GM12875 (cell line): ENCODE measurements around the gene MRPS34.

ENCODE experiments used
- H3K4me3 ChIP-seq: one replicate; pipeline ENCODE4 v1.5.1; 2011; ENCODE audit warnings: low read depth, low read length, control low read depth
- TF ChIP-seq, protein P1 (sequence below): IDR thresholded peaks from 2 replicates; pipeline ENCODE4 v1.5.1; 2011; ENCODE audit warnings: low read depth, mild to moderate bottlenecking, control low read depth, inconsistent platforms, low read length, moderate library complexity, borderline replicate concordance; ENCODE audit not compliant: insufficient read depth

The MRPS34 gene

DNA sequence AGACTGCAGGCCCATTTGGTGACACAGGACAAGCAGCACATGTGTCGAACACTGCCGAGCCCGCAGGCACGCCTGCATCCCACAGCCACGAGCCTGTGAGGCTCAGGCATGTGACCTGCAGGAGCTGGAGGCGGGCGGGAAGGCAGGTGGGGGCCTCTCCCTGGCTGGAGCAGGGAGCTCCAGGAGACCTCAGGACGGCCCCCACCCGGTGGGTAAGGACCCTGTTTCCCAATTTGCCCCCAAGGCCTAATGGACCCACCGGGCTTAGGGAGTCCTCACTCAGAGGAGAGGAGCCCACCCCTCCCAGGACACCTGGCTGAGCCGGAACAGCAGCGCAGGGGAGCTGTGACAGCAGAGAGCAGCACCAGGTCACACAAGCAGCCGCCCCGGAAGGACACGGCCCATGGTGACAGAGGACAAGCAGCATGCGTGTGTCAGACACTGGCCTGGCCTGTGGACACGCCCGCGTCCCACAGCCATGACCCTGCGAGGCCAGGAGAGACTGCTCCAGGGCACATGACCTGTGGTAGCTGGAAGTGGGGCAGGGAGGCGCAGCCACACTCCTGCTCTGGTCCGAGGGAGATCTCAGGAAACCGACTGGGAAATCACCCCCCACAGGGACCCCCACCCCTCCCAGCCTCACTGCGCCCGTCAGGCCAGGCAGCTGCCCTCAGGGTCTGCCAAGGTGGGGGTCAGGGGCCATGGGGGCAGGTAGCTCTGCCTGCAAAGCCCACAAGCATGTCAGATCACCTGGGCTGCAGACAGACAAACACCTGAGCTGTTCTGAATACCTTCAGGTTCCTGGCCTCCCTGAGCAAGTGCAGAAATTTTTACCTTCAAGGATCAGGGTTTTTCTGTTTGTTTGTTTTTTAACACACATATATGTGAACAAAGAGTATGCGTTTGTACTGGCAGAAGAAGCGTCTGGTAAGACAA lies 7.1 kb upstream of the MRPS34 start:
- no peak overlapping the region for H3K4me3 ChIP-seq
- TF ChIP-seq, protein P1, sequence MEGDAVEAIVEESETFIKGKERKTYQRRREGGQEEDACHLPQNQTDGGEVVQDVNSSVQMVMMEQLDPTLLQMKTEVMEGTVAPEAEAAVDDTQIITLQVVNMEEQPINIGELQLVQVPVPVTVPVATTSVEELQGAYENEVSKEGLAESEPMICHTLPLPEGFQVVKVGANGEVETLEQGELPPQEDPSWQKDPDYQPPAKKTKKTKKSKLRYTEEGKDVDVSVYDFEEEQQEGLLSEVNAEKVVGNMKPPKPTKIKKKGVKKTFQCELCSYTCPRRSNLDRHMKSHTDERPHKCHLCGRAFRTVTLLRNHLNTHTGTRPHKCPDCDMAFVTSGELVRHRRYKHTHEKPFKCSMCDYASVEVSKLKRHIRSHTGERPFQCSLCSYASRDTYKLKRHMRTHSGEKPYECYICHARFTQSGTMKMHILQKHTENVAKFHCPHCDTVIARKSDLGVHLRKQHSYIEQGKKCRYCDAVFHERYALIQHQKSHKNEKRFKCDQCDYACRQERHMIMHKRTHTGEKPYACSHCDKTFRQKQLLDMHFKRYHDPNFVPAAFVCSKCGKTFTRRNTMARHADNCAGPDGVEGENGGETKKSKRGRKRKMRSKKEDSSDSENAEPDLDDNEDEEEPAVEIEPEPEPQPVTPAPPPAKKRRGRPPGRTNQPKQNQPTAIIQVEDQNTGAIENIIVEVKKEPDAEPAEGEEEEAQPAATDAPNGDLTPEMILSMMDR = no peak

DNA sequence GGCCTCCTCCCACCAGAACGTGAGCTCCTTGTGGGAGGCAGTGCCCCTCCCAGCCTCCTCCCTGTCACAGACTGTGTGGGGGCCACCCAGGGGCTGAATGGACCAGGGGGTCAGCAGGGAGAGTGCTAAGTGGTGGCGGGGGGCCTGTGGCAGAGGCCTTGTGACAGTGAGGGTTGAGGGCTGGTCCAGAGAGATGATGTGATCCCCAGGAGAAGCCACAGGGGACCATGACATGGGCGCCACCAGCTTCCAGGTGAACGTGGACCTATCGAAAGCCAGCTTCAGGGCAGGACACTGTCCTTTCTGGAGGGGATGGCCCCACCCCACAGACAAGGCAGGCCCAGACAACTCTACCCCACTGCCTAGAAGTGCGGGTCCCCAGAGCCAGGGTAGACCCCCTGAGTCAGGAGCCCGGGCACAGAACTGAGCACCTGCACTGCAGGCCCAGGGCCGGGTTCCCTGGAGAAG lies 6.3 kb upstream of the MRPS34 start:
- TF ChIP-seq, protein P1 = no peak
- H3K4me3 ChIP-seq = no peak overlapping the region

DNA sequence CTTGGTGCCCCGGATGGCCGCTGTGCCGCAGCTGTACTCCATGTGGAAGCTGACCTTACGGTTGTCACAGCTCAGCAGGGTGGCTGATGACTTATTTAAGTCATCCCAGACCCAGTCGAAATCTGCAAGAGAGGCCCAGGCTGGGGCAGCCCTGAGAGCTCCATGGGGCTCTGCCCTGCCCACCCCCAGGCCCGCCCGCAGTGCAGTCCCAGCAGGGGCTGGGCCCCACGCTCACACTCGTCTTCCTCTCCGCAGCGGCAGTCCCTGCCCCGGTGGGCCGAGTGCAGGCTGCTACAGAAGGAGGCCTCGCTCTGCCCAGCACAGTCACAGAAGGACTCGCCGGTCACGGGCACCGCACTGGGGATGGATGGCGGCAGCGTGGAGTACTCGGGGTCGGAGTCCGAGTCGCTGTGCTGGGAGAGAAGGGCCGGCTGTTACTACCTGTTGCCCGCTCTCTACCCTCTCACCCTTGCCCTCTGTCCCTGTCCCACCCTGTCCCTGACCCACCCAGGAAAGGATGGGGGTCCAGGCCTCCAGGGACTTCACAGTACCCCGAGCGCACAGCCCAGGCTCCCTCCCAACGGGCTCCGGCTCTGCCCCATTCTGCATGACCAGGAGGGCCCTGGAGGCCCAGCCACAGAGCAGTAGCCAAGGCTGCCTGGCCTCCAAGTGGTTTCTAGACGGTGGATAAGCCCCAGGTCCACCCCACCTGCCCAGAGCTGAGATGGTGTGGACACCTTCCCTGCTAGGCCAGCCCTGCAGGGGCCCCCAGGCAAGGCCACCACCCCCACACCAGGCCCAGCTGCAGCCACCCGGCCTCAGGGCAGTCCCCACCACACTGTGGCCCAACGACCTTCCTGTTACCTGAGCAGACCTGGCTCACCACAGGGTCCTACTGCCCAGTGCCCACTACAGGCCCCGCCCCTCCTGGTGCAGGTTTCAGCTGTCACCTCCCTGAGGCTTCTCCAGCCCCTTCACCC lies 5.6 kb upstream of the MRPS34 start:
- no peak overlapping the region for H3K4me3 ChIP-seq
- TF ChIP-seq, protein P1 = no peak

DNA sequence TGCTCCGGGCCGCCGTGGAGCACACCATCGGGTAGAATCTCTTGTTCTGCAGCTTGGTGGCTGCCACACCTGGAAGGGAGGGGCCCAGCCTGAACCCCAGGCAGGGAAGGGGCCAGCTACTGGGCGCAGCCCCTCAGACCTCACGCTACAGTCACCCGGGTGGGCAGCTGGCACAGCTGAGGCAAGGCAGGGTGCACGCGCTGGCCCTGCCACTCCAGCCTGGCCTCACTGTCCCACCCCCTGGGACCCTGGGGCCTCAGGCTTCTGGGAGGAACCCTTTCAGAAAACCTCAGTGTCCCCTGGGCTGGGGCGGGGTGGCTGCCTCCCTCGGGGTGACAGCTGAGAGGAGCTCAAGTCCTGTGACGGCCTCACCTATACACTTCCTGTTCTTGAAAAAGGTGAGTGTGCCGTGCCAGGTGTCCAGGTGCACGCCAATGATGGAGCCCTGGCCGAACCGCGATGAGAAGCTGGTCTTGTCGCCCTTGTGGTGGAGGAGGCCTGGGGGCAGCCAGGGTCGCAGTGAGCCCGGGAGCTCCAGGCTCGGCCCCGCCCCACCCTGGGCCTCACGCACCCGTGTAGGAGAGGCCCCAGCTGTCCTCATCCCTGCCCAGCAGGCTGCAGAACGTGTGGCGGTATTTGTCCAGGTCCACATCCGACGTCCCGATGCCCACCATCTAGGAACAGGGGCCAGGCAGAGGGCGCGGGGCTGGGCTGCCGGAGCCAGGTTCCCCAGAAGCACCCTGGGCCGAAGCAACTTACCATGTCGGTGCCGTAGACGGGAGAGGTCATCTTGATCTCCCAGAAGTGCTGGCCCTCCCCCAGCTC lies 4.7 kb upstream of the MRPS34 start:
- TF ChIP-seq, protein P1 = no peak
- H3K4me3 ChIP-seq = no peak overlapping the region

DNA sequence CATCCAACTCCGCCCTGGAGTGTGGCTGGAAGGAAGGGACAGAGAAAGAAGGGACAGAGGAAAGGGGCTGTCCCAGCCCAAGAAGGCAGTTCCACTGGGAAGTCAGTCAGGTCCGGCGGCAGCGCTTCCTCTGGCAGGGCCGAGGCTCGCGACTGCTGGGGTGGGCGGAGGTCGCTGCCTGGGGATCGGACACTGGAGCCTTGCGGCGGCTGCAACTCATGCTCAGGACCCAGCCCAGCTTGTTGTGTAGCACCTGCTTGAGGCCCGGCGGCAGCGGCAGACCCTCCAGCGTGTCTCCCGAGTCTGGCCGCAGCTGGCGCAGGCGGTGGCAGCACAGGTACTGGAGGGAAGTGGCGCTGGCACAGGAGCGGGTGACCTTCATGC lies 4.0 kb upstream of the MRPS34 start:
- TF ChIP-seq, protein P1 = no peak
- H3K4me3 ChIP-seq = no peak overlapping the region

DNA sequence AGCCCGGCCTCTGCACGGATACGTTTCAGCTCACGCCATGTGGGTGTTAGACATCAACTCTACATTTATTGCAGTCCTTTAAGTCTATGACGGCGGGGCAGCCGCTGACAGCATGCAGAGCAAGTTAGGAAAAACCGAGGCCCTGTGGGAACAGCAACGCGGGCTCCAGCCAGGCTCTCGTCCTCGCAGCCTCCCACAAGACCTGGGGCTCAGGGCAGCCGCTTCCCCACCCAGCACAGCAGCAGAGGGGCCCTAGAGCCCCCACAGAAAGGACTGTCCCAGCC lies 3.7 kb upstream of the MRPS34 start:
- TF ChIP-seq, protein P1 = no peak
- no peak overlapping the region for H3K4me3 ChIP-seq
